KMS-11 (cell line): ENCODE results near the gene BAD.

Experiments used
- H2AFZ ChIP-seq: fragments of 200-600 bp; sonication (generic); 2 replicates; pipeline ENCODE4 v1.6.1; 2016; ENCODE audit warnings: antibody characterized with exemption, mixed run types, low read depth
- H3K27ac ChIP-seq: fragments of 200-600 bp; sonication (generic); 2 replicates; pipeline ENCODE4 v1.6.1; 2016; ENCODE audit warnings: mild to moderate bottlenecking, mixed run types
- H3K27me3 ChIP-seq: fragments of 200-600 bp; sonication (generic); 2 replicates; pipeline ENCODE4 v1.6.1; 2017; ENCODE audit warnings: mild to moderate bottlenecking, low read depth, mixed run types, moderate library complexity; ENCODE audit not compliant: insufficient read depth
- H3K36me3 ChIP-seq: fragments of 200-600 bp; sonication (generic); 2 replicates; pipeline ENCODE4 v1.6.1; 2017; ENCODE audit warnings: mild to moderate bottlenecking, mixed run types; ENCODE audit not compliant: insufficient read depth
- H3K4me1 ChIP-seq: fragments of 200-600 bp; sonication (generic); 2 replicates; pipeline ENCODE4 v1.6.1; 2016; ENCODE audit warnings: mild to moderate bottlenecking, low read depth, mixed run types; ENCODE audit not compliant: poor library complexity, severe bottlenecking
- H3K4me2 ChIP-seq: fragments of 200-600 bp; sonication (generic); 2 replicates; pipeline ENCODE4 v1.7.0; 2016; ENCODE audit warnings: mild to moderate bottlenecking, mixed run types
- H3K4me3 ChIP-seq: fragments of 200-600 bp; sonication (generic); IDR thresholded peaks from 2 replicates; pipeline ENCODE4 v1.6.1; 2017; ENCODE audit warnings: low read depth, low read length, mixed read lengths; ENCODE audit not compliant: insufficient read depth
- H3K79me2 ChIP-seq: fragments of 200-600 bp; sonication (generic); 2 replicates; pipeline ENCODE4 v1.6.1; 2016; ENCODE audit warnings: low read depth, mixed run types; ENCODE audit not compliant: insufficient read depth
- H3K9ac ChIP-seq: fragments of 200-600 bp; sonication (generic); 2 replicates; pipeline ENCODE4 v1.6.1; 2016; ENCODE audit warnings: mild to moderate bottlenecking, mixed run types
- H4K20me1 ChIP-seq: fragments of 200-600 bp; sonication (generic); 2 replicates; pipeline ENCODE4 v1.6.1; 2016; ENCODE audit warnings: mild to moderate bottlenecking, mixed run types; ENCODE audit not compliant: insufficient read depth
- CTCF ChIP-seq: fragments of 200-600 bp; sonication (generic); conservative IDR thresholded peaks from 2 replicates; pipeline ENCODE4 v1.6.1; 2017; ENCODE audit warnings: low read depth, mild to moderate bottlenecking, antibody characterized with exemption, low read length, moderate library complexity, mixed read lengths

BAD gene

GRCh38 chr11:64303109-64304031 lies 18.9 kb upstream of the BAD start:
- Histone ChIP-seq H3K79me2 (peaks cover 21% of the 10 kb centered on the region), H2AFZ (no peak overlapping the region), H3K36me3 (no peaks in the 10 kb centered on the region), H3K27me3 (peaks cover 14% of the 10 kb centered on the region), H3K4me2 (peak overlapping the region; percentile 77), H3K27ac (peak overlapping the region; percentile 100), H3K4me3 (no peak overlapping the region), H3K4me1 (peaks cover 38% of the 10 kb centered on the region), H4K20me1 (no peaks in the 10 kb centered on the region), H3K9ac (peak overlapping the region; percentile 98; the same call in 1 of the 2 replicates)
- TF ChIP-seq CTCF = no peak

- Histone ChIP-seq H3K9ac (no peak within 1 kb of the TSS), H4K20me1 (no peaks in the 10 kb centered on the region), H3K36me3 (no peaks in the 10 kb centered on the region), H2AFZ (peak within 1 kb of the TSS; percentile 3; the same call in 1 of the 2 replicates), H3K79me2 (no peaks in the 10 kb centered on the region), H3K4me3 (no peak within 1 kb of the TSS), H3K27ac (no peak within 1 kb of the TSS), H3K4me2 (peak within 1 kb of the TSS; percentile 42; the same call in 1 of the 2 replicates), H3K27me3 (peaks cover 14% of the 10 kb centered on the region), H3K4me1 (peaks cover 24% of the 10 kb centered on the region)
- TF ChIP-seq CTCF = no peak
Measured at GRCh38 chr11:64299847-64300648, 15.6 kb upstream of the BAD start, which contains the start of gene CATSPERZ. Gene CATSPERZ, plus strand, starts transcription at chr11:64300358. Its CDS starts 53 bp downstream, at chr11:64300411.

- Histone ChIP-seq H3K27ac (no peak overlapping the region), H3K79me2 (no peaks in the 10 kb centered on the region), H2AFZ (no peak overlapping the region), H3K27me3 (peaks cover 14% of the 10 kb centered on the region), H3K4me2 (no peak overlapping the region), H3K9ac (no peak overlapping the region), H3K4me3 (no peak overlapping the region), H3K4me1 (peaks cover 24% of the 10 kb centered on the region), H4K20me1 (no peaks in the 10 kb centered on the region), H3K36me3 (no peaks in the 10 kb centered on the region)
- TF ChIP-seq CTCF = no peak
Measured at GRCh38 chr11:64298966-64299846, 14.7 kb upstream of the BAD start.

GRCh38 chr11:64297699-64298358 lies 13.4 kb upstream of the BAD start:
- Histone ChIP-seq H3K4me3 (no peak overlapping the region), H3K4me2 (no peak overlapping the region), H3K79me2 (no peaks in the 10 kb centered on the region), H3K4me1 (peaks cover 11% of the 10 kb centered on the region), H3K36me3 (no peaks in the 10 kb centered on the region), H4K20me1 (no peaks in the 10 kb centered on the region), H3K27ac (no peak overlapping the region), H2AFZ (no peak overlapping the region), H3K27me3 (peaks cover 14% of the 10 kb centered on the region), H3K9ac (no peak overlapping the region)
- no peak for TF ChIP-seq CTCF
